RCC 7860 (cell line): ENCODE data around the gene FBXO46.
A peak's percentile ranks its signal among the peaks of the same experiment; 100 is the strongest.

Source experiments
- DNase-seq: peaks from one replicate; pipeline ENCODE4 v3.0.0-alpha.2; 2015; ENCODE audit warnings: low spot score
- FAIRE-seq: peaks from 2 replicates; lab custom pipeline; 2012; peaks lifted over from hg19 to GRCh38; lab: Jason Lieb, UNC

The FBXO46 gene

DNA sequence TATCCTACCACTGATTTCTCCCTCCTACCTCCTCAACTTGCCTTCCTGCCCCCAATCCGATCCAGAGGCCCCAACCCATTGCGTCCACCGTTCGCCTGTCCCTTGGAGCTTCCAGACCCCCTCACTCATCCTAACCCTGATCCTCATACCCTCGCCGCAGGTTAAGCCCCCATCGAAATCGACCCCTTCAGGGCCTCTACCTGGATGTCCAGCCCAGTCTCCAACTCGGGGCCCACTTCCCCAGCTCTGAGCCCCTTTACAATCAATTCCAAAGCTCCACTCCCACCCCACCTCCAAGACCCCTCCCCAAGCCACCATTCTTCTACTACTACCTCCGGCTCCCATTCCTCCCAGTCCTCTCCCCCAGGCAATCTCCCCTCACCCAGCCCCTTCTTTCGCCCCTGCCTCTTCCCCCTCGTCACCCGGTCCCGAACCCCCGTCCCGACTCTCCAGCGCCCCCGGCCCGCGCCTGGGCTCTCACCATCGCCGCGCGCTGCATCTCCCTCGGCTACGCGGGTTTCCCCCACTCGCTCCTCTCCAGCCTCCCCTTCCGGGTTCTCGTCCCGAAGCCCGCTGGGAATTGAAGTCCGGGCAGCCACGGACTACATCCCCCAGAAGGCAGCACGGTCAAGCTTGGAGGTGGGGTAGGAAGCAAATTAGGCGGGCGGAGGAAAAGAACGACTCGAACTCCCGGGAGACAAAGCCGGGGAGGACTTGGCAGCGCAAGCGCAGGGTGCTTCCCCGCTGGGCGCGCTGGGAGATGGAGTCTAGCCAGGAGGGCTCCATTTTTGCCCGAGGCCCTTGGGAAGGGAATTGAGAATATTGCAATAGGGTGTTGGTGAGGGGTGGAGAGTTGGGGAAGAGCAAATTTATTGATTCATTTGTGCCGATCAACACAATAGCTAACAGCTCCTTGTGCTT, at the start of gene FBXO46:
TSS of gene FBXO46 (minus strand) at position 529 of the 921 bp plus-strand sequence. CDS start 17,401 bp downstream, outside the sequence.
- peak; percentile 88 for DNase-seq
- FAIRE-seq: peak; percentile 84

GRCh38 chr19:45780146-45780447, 49.4 kb upstream of the FBXO46 start:
- FAIRE-seq: no peak
- DNase-seq: no peak

- FAIRE-seq (no peak), DNase-seq (no peak)
Observed at GRCh38 chr19:45779231-45780145, 48.8 kb upstream of the FBXO46 start.

- DNase-seq: no peak
- FAIRE-seq: no peak
Observed at GRCh38 chr19:45778010-45778661, 47.4 kb upstream of the FBXO46 start.

- no peak for FAIRE-seq
- no peak for DNase-seq
Observed at GRCh38 chr19:45777395-45777961, 46.8 kb upstream of the FBXO46 start.

DNA sequence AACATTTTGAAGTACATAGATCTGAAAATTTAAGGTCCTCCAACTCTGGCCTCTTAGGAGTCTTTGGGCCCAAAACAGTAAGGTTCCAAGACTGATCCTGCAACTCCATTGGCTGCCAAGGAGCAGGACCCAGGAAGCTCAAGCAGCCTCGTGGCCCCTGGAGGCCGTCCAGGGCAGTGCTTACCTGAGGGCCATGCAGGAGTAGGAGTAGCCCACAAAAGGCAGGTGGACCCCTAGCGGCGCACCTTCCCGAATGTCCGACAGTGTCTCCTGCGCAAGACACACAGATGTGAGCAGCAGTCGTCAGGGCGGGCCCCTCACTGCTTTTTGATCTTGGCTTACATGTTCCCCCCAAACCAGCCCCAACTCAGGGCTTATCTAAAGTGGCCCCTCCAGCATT, 44.1 kb upstream of the FBXO46 start:
- no peak for FAIRE-seq
- no peak for DNase-seq

DNA sequence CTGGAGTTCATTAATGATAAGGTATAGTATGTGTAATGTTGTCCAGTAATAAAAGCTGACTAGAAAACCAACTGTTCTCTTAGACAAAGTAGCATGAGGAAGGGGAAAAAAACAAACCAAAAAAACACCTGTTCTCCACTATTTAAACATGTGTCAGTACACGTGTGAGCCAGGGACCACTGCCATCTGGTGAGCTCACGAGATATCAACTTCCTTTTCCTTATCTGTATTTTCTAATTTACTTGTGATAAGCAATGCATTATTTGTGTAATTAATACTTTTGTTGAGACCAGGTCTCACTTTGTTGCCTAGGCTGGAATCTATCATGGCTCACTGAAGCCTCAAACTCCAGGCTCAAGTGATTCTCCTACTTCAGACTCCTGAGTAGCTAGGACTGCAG, 42.7 kb upstream of the FBXO46 start:
- DNase-seq (no peak), FAIRE-seq (no peak)

- no peak for FAIRE-seq
- no peak for DNase-seq
Observed at GRCh38 chr19:45772912-45773311, 42.2 kb upstream of the FBXO46 start.

DNA sequence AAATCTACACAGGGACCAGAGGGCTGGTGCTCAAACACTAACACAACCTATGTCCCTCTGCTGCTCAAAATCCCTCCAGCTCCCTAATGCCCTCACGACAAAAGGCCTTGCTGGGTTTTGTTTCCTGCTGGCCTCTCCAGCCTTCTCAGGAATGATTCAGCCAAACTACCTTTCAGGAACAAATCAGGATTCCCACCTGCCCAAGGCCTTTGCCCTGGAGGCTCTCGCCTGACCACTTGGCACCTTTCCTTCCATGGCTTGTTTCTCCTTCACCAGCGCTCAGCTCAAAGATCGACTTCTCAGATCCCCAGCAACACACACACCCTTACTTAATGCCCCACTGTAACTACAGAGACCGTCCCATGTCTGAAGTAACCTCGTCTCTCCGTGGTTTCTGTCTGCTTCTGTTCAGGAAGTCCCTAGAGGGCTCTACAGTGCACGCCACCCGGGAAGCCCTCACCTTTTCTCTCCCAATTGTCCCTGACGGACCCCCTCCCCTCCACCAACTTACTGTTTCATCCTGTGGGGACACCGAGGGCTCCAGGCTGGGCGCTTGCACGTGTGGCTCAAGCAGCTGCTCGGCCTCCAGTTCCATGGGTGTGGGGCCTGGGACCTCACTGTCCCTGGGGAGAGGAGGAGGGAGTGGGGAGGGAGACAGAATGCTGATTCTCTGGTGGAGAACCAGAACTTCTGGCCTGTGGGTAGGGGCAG, 41.6 kb upstream of the FBXO46 start:
- DNase-seq (no peak), FAIRE-seq (no peak)

DNA sequence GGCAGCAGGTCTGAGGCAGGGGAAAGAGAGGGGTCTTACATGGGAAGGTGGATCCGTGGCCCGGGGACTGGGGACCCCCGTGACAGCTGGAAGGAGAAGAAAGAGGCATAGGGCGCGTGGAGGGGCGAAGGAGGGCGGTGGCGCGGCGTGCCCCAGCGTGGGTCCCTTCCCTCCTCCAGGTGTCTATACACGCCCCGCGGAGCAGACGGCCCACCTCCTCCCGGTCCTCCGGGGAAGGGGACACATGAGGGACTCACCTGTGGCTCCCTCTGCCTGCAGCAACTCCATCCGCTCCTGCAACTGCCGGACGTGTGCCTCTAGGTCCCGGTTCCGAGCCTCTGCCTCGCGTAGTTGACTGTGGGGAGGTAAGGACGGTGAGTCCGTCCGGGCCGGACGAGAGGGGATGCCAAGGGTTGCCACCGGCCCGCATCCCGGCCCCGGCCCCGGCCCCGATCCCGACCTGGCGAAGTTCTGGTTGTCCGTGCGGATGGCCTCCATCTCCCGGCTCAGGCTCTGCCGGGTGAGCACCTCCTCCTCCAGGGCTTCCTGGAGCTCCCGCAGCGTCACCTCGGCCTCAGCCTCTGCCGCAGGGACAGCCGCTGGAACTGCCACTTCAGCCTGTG, 40.7 kb upstream of the FBXO46 start:
- DNase-seq: no peak
- FAIRE-seq: no peak

- FAIRE-seq (no peak), DNase-seq (peak; percentile 67)
Observed at GRCh38 chr19:45770192-45771101, 39.8 kb upstream of the FBXO46 start.

GRCh38 chr19:45769821-45770191, 39.1 kb upstream of the FBXO46 start:
- DNase-seq (peak; percentile 3), FAIRE-seq (no peak)

DNA sequence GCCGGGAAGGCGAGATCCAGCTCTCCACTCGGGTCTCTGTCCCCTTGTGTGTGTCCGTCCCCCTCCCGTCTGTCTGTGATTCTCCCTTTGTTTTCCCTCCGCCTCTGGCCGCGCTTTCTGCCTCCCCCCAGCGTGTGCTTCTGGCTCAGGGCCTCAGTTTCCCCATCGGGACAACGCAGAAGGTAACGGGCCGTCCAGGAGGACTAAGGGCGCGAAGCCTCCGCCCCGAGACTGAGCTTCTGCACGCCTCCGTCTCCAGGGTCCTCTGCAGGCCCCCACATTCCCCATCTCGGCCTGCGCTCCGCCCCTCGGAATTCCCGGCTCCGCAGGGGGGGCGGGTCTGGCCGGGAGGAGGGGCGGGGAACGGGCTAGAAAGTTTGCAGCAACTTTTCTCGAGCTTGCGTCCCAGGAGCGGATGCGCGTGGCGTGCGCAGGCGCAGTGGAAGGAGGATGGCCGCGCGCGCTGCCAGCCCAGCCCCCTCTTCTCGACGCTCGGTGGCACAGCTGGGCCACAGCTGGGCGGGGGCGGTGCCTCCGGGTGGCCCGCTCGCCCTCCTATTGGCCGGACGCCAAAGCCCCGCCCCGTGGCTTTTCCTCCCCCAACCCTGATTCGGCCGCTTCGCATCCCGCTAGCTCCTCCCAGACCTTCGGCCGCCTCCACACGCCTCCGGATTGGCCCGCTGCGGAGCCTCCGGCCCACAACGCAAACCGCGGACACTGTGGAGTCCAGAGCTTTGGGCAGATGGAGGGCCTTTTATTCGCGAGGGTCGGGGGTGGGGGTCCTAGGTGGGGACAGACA, 38.5 kb upstream of the FBXO46 start, which contains the start of gene SIX5:
TSS of gene SIX5 (minus strand) at position 269 of the 799 bp plus-strand sequence. CDS start 408 bp downstream, outside the sequence.
- DNase-seq: peak; percentile 92
- peak; percentile 65 for FAIRE-seq

GRCh38 chr19:45768655-45768983, 37.9 kb upstream of the FBXO46 start:
- FAIRE-seq (no peak), DNase-seq (no peak)

DNA sequence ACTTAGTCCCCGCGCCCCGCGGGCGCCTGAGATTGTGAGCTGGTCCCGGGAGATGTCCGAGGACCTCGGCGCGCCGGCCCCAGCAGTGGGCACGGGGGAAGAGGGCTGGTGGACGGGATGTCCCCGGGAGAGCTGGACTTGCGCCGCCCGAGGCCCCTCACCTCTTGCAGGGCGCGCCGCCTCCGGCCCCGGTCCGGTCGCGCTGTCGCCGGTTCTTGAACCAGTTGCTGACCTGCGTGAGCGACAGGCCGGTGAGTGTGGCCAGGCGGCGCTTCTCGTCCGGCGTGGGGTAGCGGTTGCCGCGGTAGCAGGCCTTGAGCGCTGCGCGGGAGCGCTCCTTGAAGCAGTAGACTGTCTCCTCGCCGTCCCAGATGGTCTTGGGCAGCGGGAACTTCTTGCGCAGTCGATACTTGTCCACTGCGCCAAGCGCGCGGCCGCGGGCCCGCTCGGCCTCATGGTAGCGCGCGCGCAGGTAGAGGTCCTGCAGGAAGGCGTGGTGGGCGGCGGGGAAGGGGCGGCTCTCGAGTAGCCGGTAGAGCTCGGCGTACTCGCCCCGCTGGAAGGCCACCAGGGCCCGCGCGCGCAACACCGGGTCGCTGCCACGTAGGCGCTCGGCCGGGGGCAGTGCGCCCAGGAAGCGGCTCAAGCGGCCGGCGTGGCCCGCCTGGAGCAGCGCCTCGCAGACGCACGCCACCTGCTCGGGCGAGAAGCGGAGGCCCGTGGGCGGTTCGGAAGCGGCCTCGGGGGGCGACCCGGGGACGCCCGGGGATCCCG, 37.4 kb upstream of the FBXO46 start:
- no peak for FAIRE-seq

DNA sequence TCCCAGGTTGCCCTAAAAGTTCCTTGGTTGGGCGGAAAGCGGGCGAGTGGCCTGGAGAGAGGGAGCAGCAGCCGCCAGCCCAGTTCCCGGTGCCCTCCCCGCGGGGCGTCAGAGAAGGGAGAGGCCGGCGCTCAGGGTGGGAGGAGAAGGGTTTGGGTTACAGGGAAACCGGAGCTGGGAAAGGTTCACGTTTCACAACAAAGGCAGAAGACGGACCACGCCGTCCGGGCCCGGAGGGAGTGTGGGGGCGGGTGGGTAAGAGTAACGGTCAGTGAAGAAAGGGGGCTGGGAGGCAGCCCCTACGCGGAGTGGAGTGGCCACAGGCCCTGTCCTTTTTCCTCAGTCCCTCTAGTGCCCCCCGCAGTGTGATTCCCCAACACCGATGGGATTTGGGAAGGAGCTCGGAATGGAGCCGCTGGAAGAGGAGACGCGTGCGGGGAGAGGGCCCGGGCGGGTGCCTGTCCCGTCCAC, 36.7 kb upstream of the FBXO46 start:
- DNase-seq: peak; percentile 14

More for the DNA sequence above, 37.4 kb upstream of the FBXO46 start:
- DNase-seq: peak; percentile 18

DNA sequence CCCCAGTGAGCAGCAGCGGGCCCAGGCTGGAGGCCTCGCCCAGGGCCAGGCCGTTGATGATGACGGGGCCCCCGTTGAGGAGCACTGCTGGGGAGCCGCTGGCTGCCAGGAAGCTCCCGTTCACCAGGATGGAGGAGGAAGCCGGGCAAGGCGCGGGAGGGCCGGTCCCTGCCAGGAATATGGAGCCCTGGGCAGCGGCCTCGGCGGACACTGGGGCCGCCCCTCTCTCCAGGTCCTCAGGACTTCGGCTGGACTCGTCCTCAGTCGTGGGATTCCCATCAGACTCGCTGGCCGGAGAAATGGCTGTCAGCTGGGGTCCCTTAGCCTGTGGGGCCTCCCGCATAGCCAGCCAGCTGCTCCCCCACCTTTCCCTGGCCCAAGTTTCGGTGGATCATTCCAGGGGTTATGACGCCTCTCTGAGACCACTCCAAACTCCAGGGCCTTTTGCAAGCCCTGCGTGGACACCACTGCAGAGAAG, 36.2 kb upstream of the FBXO46 start:
- FAIRE-seq (no peak), DNase-seq (no peak)

More for the DNA sequence above, 36.7 kb upstream of the FBXO46 start:
- no peak for FAIRE-seq
